B cell (primary cell): ENCODE data around the gene KRTAP10-7. TPM values are rescaled to one million over a fixed set of nuclear protein-coding genes. Genes with fewer than 3 reads are reported as not detected.

Source experiments
- ATAC-seq: fragments of 200-7000 bp; cut with Tn5 transposase; one replicate; pipeline ENCODE4 v1.10.0; 2021; ENCODE audit warnings: low read depth, mild to moderate bottlenecking, moderate number of reproducible peaks, moderate library complexity
- CTCF ChIA-PET: fragments of 350-600 bp; sonication (Branson Sonifier 250); formaldehyde crosslinking; loops from one replicate; lab custom pipeline; 2021; ENCODE audit warnings: antibody characterized with exemption, inconsistent platforms; lab: Charles Lee
- POLR2A ChIA-PET: fragments of 350-600 bp; sonication (Branson Sonifier 250); formaldehyde crosslinking; loops from one replicate; lab custom pipeline; 2021; ENCODE audit warnings: antibody characterized with exemption; lab: Charles Lee
- DNase-seq: peaks from one replicate; pipeline ENCODE4 v3.0.0; 2013
- H2AFZ ChIP-seq: 2 replicates; pipeline ENCODE4 v1.6.1; 2012; ENCODE audit warnings: mild to moderate bottlenecking, low read depth, low read length; ENCODE audit not compliant: insufficient read depth, poor library complexity, severe bottlenecking
- H3K27ac ChIP-seq, 2 donors: 1 replicate in 1 of 2; 2 replicates in 1 of 2; pipeline ENCODE4 v1.5.1; 2012 to 2013; ENCODE audit warnings: low read length in 2 of 2, mild to moderate bottlenecking in 2 of 2, moderate library complexity in 1 of 2
- H3K27me3 ChIP-seq, 4 experiments: fragments of 200-600 bp in 1 of 4; sonication (generic) in 1 of 4; replicated peaks in 1 of 4; 1 replicate in 2 of 4; 2 replicates in 2 of 4; pipeline versions ENCODE4 v1.6.1 to v1.7.0; 2013 to 2016; ENCODE audit warnings: low read length in 3 of 4, mild to moderate bottlenecking in 2 of 4, mixed read lengths in 1 of 4, moderate library complexity in 1 of 4; ENCODE audit not compliant: insufficient read depth in 4 of 4, control insufficient read depth in 3 of 4; ENCODE audit errors: control extremely low read depth in 1 of 4
- H3K36me3 ChIP-seq, 2 experiments: replicated peaks in 1 of 2; 1 replicate in 1 of 2; 2 replicates in 1 of 2; pipeline versions ENCODE4 v1.6.1 to v1.7.1; 2013; ENCODE audit warnings: low read length in 1 of 2; ENCODE audit not compliant: insufficient read depth in 2 of 2, control insufficient read depth in 1 of 2; ENCODE audit errors: control extremely low read depth in 1 of 2, extremely low read depth in 1 of 2
- H3K4me1 ChIP-seq, 2 donors: fragments of 200-600 bp in 1 of 2; sonication (generic) in 1 of 2; 1 replicate in 1 of 2; 2 replicates in 1 of 2; pipeline versions ENCODE4 v1.5.1 to v1.6.1; 2013 to 2017; ENCODE audit warnings: low read length in 2 of 2; ENCODE audit not compliant: control insufficient read depth in 2 of 2, insufficient read depth in 2 of 2
- H3K4me2 ChIP-seq: replicated peaks from 2 replicates; pipeline ENCODE3; 2012; ENCODE audit warnings: mild to moderate bottlenecking, low read depth, low read length; ENCODE audit not compliant: poor library complexity, severe bottlenecking
- H3K4me3 ChIP-seq, 5 experiments: fragments of 200-600 bp in 1 of 5; sonication (generic) in 1 of 5; 1 replicate in 3 of 5; 2 replicates in 2 of 5; pipeline versions ENCODE4 v1.5.1 to v1.7.0; 2011 to 2016; ENCODE audit warnings: low read length in 4 of 5, mild to moderate bottlenecking in 4 of 5, low read depth in 2 of 5, control low read depth in 1 of 5, moderate library complexity in 1 of 5; ENCODE audit not compliant: insufficient read depth in 1 of 5; ENCODE audit errors: control extremely low read depth in 1 of 5, extremely low read depth in 1 of 5
- H3K79me2 ChIP-seq: fragments of 200-600 bp; sonication (generic); one replicate; pipeline ENCODE4 v1.6.0; 2016; ENCODE audit warnings: low read length; ENCODE audit not compliant: control insufficient read depth, insufficient read depth
- H3K9ac ChIP-seq: fragments of 200-600 bp; sonication (generic); 2 replicates; pipeline ENCODE4 v1.6.1; 2017; ENCODE audit warnings: mild to moderate bottlenecking, low read length, moderate library complexity
- H3K9me3 ChIP-seq, 3 donors: one replicate each; pipeline versions ENCODE4 v1.6.1 to v1.7.1; 2013; ENCODE audit warnings: low read length in 2 of 3; ENCODE audit not compliant: control insufficient read depth in 2 of 3, insufficient read depth in 1 of 3; ENCODE audit errors: control extremely low read depth in 1 of 3
- H4K20me1 ChIP-seq: 2 replicates; pipeline ENCODE4 v1.6.0; 2012; ENCODE audit warnings: mild to moderate bottlenecking, low read length; ENCODE audit not compliant: insufficient read depth, control insufficient read depth, poor library complexity, severe bottlenecking
- H3K27ac Mint-ChIP-seq: one replicate; pipeline ENCODE4 v1.8.0; 2021; ENCODE audit warnings: mixed read lengths
- H3K27me3 Mint-ChIP-seq: one replicate; pipeline ENCODE4 v1.8.0; 2021; ENCODE audit warnings: mixed read lengths
- H3K4me1 Mint-ChIP-seq: one replicate; pipeline ENCODE4 v1.8.0; 2021; ENCODE audit warnings: mixed read lengths
- H3K4me3 Mint-ChIP-seq: one replicate; pipeline ENCODE4 v1.8.0; 2021; ENCODE audit warnings: mixed read lengths
- H3K9me3 Mint-ChIP-seq: one replicate; pipeline ENCODE4 v1.8.0; 2022; ENCODE audit warnings: mixed read lengths; ENCODE audit not compliant: insufficient read depth
- EZH2 ChIP-seq: IDR thresholded peaks from 2 replicates; pipeline ENCODE4 v1.6.1; 2012; ENCODE audit warnings: borderline replicate concordance, low read depth, mild to moderate bottlenecking, moderate library complexity, low read length; ENCODE audit not compliant: insufficient read depth, poor library complexity, severe bottlenecking
- WGBS: methylation state at CpG from one replicate; pipeline ENCODE4 v1.1.5; 2013; ENCODE audit warnings: missing lambda C conversion rate; ENCODE audit not compliant: insufficient coverage; 5-methylcytosine and 5-hydroxymethylcytosine counted together
- intact Hi-C: fragments of 100-400 bp; cut with micrococcal nuclease; formaldehyde crosslinking; loops from one replicate; pipeline ENCODE4 v1.10.0; 2022
- polyA plus RNA-seq: library from polyadenylated mRNA; depleted of rRNA; stranded (reverse); fragments of >200 nt; gene quantifications from 2 replicates; pipeline ENCODE4 v1.2.3, GENCODE V29; 2012
- total RNA-seq, 2 donors: library from RNA; stranded (reverse); fragments of 120-200 nt in 1 of 2; gene quantifications; 1 replicate in 1 of 2; 2 replicates in 1 of 2; pipeline versions ENCODE4 v1.2.3 to v1.2.4, GENCODE V29; 2013 to 2022
- TF ChIP-seq, protein P1 (sequence below): fragments of 200-600 bp; IDR thresholded peaks from one replicate; pipeline ENCODE4 v1.8.0; 2022; ENCODE audit warnings: antibody characterized with exemption, mild to moderate bottlenecking

KRTAP10-7 gene
- total and polyA plus RNA-seq, 2 donors (not counting 1 experiment from before 2014, with no cell fraction given): not detected

- no peak for ATAC-seq
- no peak for DNase-seq
- H3K79me2 ChIP-seq: no peaks in the 10 kb centered on the region
- H3K4me3 ChIP-seq: no peak overlapping the region
- no peaks in the 10 kb centered on the region for H3K36me3 ChIP-seq
- no peak overlapping the region for H2AFZ ChIP-seq
- peaks cover 18% of the 10 kb centered on the region for H3K9me3 Mint-ChIP-seq
- peaks cover 0 to 20% (median 0%) of the 10 kb centered on the region in 4 experiments for H3K27me3 ChIP-seq
- H3K9ac ChIP-seq: no peak overlapping the region
- peaks cover 7% of the 10 kb centered on the region for H3K27me3 Mint-ChIP-seq
- no peaks in the 10 kb centered on the region for H4K20me1 ChIP-seq
- no peak for TF ChIP-seq EZH2
- TF ChIP-seq, protein P1, sequence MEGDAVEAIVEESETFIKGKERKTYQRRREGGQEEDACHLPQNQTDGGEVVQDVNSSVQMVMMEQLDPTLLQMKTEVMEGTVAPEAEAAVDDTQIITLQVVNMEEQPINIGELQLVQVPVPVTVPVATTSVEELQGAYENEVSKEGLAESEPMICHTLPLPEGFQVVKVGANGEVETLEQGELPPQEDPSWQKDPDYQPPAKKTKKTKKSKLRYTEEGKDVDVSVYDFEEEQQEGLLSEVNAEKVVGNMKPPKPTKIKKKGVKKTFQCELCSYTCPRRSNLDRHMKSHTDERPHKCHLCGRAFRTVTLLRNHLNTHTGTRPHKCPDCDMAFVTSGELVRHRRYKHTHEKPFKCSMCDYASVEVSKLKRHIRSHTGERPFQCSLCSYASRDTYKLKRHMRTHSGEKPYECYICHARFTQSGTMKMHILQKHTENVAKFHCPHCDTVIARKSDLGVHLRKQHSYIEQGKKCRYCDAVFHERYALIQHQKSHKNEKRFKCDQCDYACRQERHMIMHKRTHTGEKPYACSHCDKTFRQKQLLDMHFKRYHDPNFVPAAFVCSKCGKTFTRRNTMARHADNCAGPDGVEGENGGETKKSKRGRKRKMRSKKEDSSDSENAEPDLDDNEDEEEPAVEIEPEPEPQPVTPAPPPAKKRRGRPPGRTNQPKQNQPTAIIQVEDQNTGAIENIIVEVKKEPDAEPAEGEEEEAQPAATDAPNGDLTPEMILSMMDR: no peak
- 100% methylated on average over 2 of the region's 7 CpGs for WGBS
- no peak overlapping the region for H3K4me2 ChIP-seq
- peaks cover 2 to 3% of the 10 kb centered on the region in 2 donors for H3K4me1 ChIP-seq
- no peak overlapping the region for H3K4me3 Mint-ChIP-seq
- no peak overlapping the region for H3K27ac Mint-ChIP-seq
- peaks cover 0 to 49% (median 24%) of the 10 kb centered on the region in 3 donors for H3K9me3 ChIP-seq
- H3K27ac ChIP-seq: no peak overlapping the region
- POLR2A ChIA-PET: no interaction called here
- H3K4me1 Mint-ChIP-seq: peaks cover 4% of the 10 kb centered on the region
- CTCF ChIA-PET: no interaction called here
- intact Hi-C loops: no loop called here
Observed at GRCh38 chr21:44625756-44626155, 25.4 kb downstream of the KRTAP10-7 start.

DNA sequence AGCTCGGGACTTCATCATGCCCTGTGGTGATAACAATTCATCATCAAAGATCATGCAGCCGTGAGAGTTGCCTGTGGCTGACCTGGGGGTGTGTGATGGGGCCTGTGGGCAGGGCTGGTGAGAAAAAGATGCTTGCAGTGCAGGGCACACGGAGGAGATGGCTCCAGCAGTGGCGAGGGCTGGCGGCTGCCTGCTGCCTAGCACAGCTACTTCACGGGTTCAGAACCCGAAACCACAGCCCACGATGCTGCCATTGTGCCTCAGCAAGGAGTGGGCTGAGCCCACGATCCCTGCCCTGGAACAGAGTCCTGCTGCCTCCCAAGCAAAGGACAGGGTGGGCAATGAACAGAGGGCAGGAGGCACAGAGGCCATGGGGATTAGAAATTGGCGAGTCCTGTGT, 25.9 kb downstream of the KRTAP10-7 start:
- Mint-ChIP-seq H3K4me1 (peaks cover 4% of the 10 kb centered on the region), H3K27ac (no peak overlapping the region), H3K9me3 (peaks cover 20% of the 10 kb centered on the region), H3K4me3 (no peak overlapping the region), H3K27me3 (peaks cover 7% of the 10 kb centered on the region)
- Histone ChIP-seq H3K4me2 (no peak overlapping the region), H3K4me3 (no peak overlapping the region), H3K9me3 (peaks cover 0 to 51% (median 29%) of the 10 kb centered on the region in 3 donors), H3K79me2 (no peaks in the 10 kb centered on the region), H3K9ac (no peak overlapping the region), H2AFZ (no peak overlapping the region), H3K36me3 (no peaks in the 10 kb centered on the region), H3K4me1 (peaks cover 2 to 3% of the 10 kb centered on the region in 2 donors), H3K27ac (no peak overlapping the region), H3K27me3 (peaks cover 0 to 20% (median 0%) of the 10 kb centered on the region in 4 experiments), H4K20me1 (no peaks in the 10 kb centered on the region)
- POLR2A ChIA-PET: no interaction called here
- intact Hi-C loops: no loop called here
- no peak for ATAC-seq
- 80% methylated on average over 9 of the region's 10 CpGs for WGBS
- CTCF ChIA-PET: no interaction called here
- TF ChIP-seq EZH2: no peak
- TF ChIP-seq, protein P1: no peak
- no peak for DNase-seq
